Measurements from ENCODE around the gene LMNTD1. TPM values are rescaled to one million over a fixed set of nuclear protein-coding genes. Genes with fewer than 3 reads are reported as not detected.

LMNTD1 gene
- total RNA-seq, 4 donors from 2014 or later = not detected

- no peak for TF ChIP-seq CTCF (IDR thresholded peaks at IDR 0.05; ENCODE audit: low read depth)
These were observed 32.6 kb upstream of the LMNTD1 start for GRCh38 chr12:25585662-25586061.

- no peak for TF ChIP-seq CTCF (IDR thresholded peaks at IDR 0.05; ENCODE audit: low read depth)
These were observed 32.0 kb upstream of the LMNTD1 start for GRCh38 chr12:25585021-25585523.

- TF ChIP-seq CTCF (IDR thresholded peaks at IDR 0.05; ENCODE audit: low read depth) = no peak
These were observed 31.5 kb upstream of the LMNTD1 start for GRCh38 chr12:25584596-25584995.

GRCh38 chr12:25583545-25583944 lies 30.5 kb upstream of the LMNTD1 start:
- no peak for TF ChIP-seq CTCF (IDR thresholded peaks at IDR 0.05; ENCODE audit: low read depth)

GRCh38 chr12:25581067-25581466 lies 28.0 kb upstream of the LMNTD1 start:
- no peak for TF ChIP-seq CTCF (IDR thresholded peaks at IDR 0.05; ENCODE audit: low read depth)

GRCh38 chr12:25578411-25579143 lies 25.5 kb upstream of the LMNTD1 start:
- TF ChIP-seq CTCF (IDR thresholded peaks at IDR 0.05; ENCODE audit: low read depth) = no peak

- no peak for TF ChIP-seq CTCF (IDR thresholded peaks at IDR 0.05; ENCODE audit: low read depth)
These were observed 21.7 kb upstream of the LMNTD1 start for GRCh38 chr12:25574761-25575160.

All from subcutaneous adipose tissue (tissue), 4 donors.